DOHH2 (cell line): ENCODE data around the gene GNA14.

Experiments used
- CTCF ChIP-seq: fragments of 200-600 bp; sonication (generic); IDR thresholded peaks from one replicate; pipeline ENCODE4 v1.5.1; 2014; ENCODE audit warnings: antibody characterized with exemption, mild to moderate bottlenecking, low read depth, low read length; ENCODE audit not compliant: poor library complexity, severe bottlenecking
- EZH2phosphoT487 ChIP-seq: fragments of 200-600 bp; sonication (generic); IDR thresholded peaks from 2 replicates; pipeline ENCODE4 v1.6.1; 2017; ENCODE audit warnings: borderline replicate concordance, mild to moderate bottlenecking, antibody characterized with exemption, low read length, moderate library complexity, mixed read lengths

DNA sequence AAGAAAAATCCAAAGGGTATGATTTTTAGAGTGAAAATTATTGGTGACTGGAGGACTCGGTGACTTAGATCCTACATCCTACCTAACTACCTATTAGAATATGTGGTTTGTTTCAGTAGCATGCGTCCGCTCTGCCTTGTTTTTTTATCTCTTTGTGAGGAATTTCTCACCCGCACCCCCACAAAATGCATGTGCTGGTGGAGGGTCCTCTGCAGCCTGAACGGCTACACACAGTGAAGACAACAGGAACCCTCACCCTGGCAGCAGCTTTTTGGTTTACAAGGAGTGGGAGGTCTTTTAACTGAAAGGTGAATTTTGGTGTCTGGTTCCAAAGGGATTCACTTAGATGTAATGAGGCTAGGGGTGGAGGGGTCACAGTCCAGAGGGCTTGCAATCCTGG lies 115.5 kb downstream of the GNA14 start:
- TF ChIP-seq EZH2phosphoT487 (no peak), CTCF (no peak)
